Uterus (tissue), 4 donors: ENCODE measurements around the gene PLEKHM3. TPM values are rescaled to one million over a fixed set of nuclear protein-coding genes. Genes with fewer than 3 reads are reported as not detected.

Experiments used
- DNase-seq, 2 donors: peaks; one replicate each; pipeline ENCODE4 v3.0.0-alpha.2; 2019 to 2020
- H3K27ac ChIP-seq, 2 donors: fragments of 200-600 bp; sonication (generic); 1 replicate in 1 of 2; 2 replicates in 1 of 2; pipeline ENCODE4 v1.5.1; 2016 to 2018
- H3K27me3 ChIP-seq, 2 donors: fragments of 200-600 bp; sonication (generic); one replicate each; pipeline ENCODE4 v1.5.1; 2018 to 2019; ENCODE audit warnings: control low read depth in 1 of 2
- H3K36me3 ChIP-seq, 2 donors: fragments of 200-600 bp; sonication (generic); one replicate each; pipeline ENCODE4 v1.5.1; 2019; ENCODE audit warnings: control low read depth in 1 of 2
- H3K4me1 ChIP-seq, 2 donors: fragments of 200-600 bp; sonication (generic); one replicate each; pipeline ENCODE4 v1.5.1; 2018 to 2019; ENCODE audit warnings: control low read depth in 1 of 2
- H3K4me3 ChIP-seq, 2 donors: fragments of 200-600 bp; sonication (generic); 1 replicate in 1 of 2; 2 replicates in 1 of 2; pipeline ENCODE4 v1.5.1; 2018 to 2019; ENCODE audit warnings: mild to moderate bottlenecking in 1 of 2
- H3K9me3 ChIP-seq, 2 donors: fragments of 200-600 bp; sonication (generic); one replicate each; pipeline ENCODE4 v1.5.1; 2019; ENCODE audit warnings: control low read depth in 1 of 2
- POLR2A ChIP-seq, 2 donors: fragments of 450-650 bp; IDR thresholded peaks; one replicate each; pipeline ENCODE4 v1.6.1; 2016; ENCODE audit warnings: antibody characterized with exemption in 2 of 2, mild to moderate bottlenecking in 1 of 2, moderate library complexity in 1 of 2
- intact Hi-C: fragments of 100-400 bp; cut with DNase I; formaldehyde crosslinking; loops from one replicate; pipeline ENCODE4 v1.15.1; 2023; ENCODE audit warnings: low total_unique reads
- total RNA-seq, 4 donors: library from RNA; depleted of rRNA in 3 of 4; stranded (reverse); fragments of >200 nt in 3 of 4; gene quantifications; one replicate each; pipeline versions ENCODE4 v1.1.0 to v1.2.4, GENCODE V29; 2014 to 2023
- TF ChIP-seq, protein P1 (sequence below), 4 experiments: fragments of 200-600 bp in 2 of 4; fragments of 450-650 bp in 2 of 4; sonication (generic) in 2 of 4; IDR thresholded peaks; one replicate each; pipeline ENCODE4 v1.5.1; 2016 to 2019; ENCODE audit warnings: antibody characterized with exemption in 4 of 4, mild to moderate bottlenecking in 2 of 4, moderate library complexity in 1 of 4
- donor health status: DM: yes; HTN: yes; CAD: no.

PLEKHM3 gene
- total RNA-seq, 4 donors from 2014 or later = 20.5 to 43.4 (median 21.6) TPM

DNA sequence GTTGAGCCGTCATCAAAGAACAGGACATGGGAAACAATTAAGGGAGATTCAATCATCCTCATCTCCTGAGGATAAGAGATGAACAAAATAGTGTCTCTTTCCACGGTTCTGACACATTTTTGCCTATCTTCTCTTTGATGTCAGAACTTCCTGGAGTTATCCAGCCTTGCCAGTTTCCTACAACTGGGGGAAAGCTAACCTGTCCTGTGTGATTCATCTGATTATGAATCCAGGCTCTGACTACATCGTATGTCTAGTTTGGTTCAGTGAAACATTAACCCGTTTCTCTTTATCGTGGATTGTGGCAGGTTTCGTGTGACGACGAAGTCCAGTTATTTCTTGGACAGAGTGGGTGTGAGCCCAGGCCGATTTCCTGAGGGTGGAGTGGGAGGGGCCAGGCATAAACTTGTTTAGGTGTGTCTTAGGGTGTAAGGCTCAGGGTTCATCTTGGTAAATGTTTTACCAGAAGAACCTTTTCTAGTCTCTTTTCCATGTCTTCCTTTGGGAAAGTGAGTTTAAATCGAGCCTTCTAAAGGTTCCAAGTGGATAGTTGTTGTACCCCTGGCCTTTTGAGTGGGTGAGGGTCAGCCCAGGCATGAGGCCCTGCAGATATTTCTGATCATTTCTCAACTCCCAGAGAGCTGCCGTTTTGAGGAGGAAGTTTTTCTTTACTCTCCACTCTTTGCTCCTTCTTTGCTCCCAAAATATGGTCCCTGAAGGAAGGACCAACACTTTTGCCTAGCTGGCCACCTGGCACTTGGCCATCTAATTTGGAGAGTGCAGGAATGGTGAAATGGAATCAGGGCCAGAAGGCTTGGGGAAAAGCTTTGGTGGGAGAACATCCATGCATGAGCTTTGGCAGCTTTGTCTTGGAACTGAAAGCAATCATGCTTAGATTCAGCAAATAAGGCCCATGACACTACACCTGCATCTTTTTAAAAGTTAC is 205.2 kb downstream of the PLEKHM3 start:
- intact Hi-C loops = no loop called here
- TF ChIP-seq, protein P1, sequence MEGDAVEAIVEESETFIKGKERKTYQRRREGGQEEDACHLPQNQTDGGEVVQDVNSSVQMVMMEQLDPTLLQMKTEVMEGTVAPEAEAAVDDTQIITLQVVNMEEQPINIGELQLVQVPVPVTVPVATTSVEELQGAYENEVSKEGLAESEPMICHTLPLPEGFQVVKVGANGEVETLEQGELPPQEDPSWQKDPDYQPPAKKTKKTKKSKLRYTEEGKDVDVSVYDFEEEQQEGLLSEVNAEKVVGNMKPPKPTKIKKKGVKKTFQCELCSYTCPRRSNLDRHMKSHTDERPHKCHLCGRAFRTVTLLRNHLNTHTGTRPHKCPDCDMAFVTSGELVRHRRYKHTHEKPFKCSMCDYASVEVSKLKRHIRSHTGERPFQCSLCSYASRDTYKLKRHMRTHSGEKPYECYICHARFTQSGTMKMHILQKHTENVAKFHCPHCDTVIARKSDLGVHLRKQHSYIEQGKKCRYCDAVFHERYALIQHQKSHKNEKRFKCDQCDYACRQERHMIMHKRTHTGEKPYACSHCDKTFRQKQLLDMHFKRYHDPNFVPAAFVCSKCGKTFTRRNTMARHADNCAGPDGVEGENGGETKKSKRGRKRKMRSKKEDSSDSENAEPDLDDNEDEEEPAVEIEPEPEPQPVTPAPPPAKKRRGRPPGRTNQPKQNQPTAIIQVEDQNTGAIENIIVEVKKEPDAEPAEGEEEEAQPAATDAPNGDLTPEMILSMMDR (IDR thresholded peaks at IDR 0.05) = no peak
- TF ChIP-seq POLR2A (IDR thresholded peaks at IDR 0.05) = no peak

DNA sequence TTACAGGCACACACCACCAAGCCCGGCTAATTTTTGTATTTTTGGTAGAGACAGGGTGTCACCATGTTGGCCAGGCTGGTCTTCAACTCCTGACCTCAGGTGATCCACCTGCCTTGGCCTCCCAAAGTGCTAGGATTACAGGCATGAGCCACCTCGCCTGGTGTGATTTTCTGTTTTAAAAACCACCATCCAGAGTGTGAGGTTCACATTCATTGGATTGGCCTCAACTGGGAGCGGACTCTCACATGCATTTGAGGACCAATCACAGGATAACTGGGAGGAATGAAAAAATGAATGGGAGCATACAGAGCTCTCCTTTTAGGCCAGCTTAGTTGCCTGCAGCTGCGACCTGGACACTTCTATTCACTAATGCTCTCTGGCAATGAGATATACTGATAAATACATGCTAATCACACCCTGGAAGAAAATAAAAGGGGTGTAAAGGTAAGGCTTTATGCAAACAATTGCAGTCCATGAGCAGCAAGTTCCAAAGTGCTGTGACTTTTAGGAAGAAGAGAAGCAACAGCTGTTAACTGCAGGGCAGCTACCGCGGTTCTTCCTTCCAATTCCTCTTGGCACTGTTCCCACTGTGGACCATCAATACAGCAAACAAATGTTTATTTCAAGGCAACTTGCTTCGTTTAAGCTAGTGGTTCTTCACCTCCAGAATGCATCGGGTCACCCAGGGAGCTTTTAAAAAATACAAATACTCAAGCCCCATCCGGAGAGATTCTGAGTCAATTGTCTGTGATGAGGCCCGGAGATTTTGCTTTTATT is 206.1 kb downstream of the PLEKHM3 start:
- no peaks in the 10 kb centered on the region for H3K27me3 ChIP-seq
- no peak for DNase-seq
- no peak overlapping the region for H3K4me3 ChIP-seq
- TF ChIP-seq POLR2A (IDR thresholded peaks at IDR 0.05) = no peak
- TF ChIP-seq, protein P1 (IDR thresholded peaks at IDR 0.05) = no peak
- H3K4me1 ChIP-seq = no peaks in the 10 kb centered on the region
- H3K27ac ChIP-seq = no peak overlapping the region
- intact Hi-C loops = no loop called here
- H3K36me3 ChIP-seq = no peaks in the 10 kb centered on the region
- H3K9me3 ChIP-seq = no peaks in the 10 kb centered on the region

More for the DNA sequence above, 205.2 kb downstream of the PLEKHM3 start:
- Histone ChIP-seq H3K4me3 (no peak overlapping the region), H3K9me3 (no peaks in the 10 kb centered on the region), H3K4me1 (no peaks in the 10 kb centered on the region), H3K27ac (no peak overlapping the region), H3K36me3 (no peaks in the 10 kb centered on the region), H3K27me3 (no peaks in the 10 kb centered on the region)
- DNase-seq = no peak

DNA sequence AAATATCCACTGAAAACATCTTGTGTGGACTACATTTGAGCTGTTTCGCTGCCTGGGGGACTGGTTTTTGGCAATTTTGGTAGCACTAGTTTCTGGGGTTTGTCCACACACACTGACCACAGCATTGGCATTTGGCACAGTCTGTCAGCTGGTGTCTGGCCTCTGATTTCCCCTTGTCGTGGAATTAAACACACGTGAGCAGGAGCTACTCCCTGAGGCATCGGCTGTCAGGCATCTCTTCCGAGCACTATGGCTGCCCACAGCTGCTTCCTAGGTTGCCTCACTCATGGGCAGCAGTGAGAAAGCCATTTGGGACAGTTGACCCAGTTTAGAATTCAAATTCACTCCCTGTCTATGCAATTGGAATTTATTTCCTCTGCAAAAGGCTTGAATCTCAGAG is 208.8 kb downstream of the PLEKHM3 start:
- Histone ChIP-seq H3K9me3 (no peaks in the 10 kb centered on the region), H3K27me3 (no peaks in the 10 kb centered on the region), H3K4me1 (no peaks in the 10 kb centered on the region), H3K36me3 (no peaks in the 10 kb centered on the region), H3K27ac (no peak overlapping the region), H3K4me3 (no peak overlapping the region)
- TF ChIP-seq, protein P1 (IDR thresholded peaks at IDR 0.05) = no peak
- TF ChIP-seq POLR2A (IDR thresholded peaks at IDR 0.05) = no peak
- intact Hi-C loops = no loop called here
- DNase-seq = no peak

DNA sequence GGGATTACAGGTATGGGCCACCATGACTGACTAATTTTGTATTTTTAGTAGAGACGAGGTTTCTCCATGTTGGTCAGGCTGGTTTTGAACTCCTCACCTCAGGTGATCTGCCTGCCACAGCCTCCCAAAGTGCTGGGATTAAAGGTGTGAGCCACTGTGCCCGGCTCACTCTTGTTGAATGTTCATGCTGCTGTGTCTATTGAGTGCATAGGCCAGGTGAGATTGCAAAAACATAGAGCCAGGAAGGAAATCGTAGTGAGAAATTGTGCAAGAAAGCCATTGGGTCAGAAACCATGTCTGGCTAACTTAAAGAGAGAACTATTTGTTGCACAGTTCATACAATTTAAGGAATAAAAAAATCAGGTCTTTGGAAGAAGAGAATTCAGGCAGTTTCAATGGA is 210.1 kb downstream of the PLEKHM3 start:
- no peaks in the 10 kb centered on the region for H3K9me3 ChIP-seq
- H3K4me3 ChIP-seq = no peak overlapping the region
- intact Hi-C loops = no loop called here
- H3K4me1 ChIP-seq = no peaks in the 10 kb centered on the region
- no peaks in the 10 kb centered on the region for H3K27me3 ChIP-seq
- DNase-seq = no peak
- H3K36me3 ChIP-seq = no peaks in the 10 kb centered on the region
- no peak overlapping the region for H3K27ac ChIP-seq
- TF ChIP-seq POLR2A (IDR thresholded peaks at IDR 0.05) = no peak
- TF ChIP-seq, protein P1 (IDR thresholded peaks at IDR 0.05) = no peak

DNA sequence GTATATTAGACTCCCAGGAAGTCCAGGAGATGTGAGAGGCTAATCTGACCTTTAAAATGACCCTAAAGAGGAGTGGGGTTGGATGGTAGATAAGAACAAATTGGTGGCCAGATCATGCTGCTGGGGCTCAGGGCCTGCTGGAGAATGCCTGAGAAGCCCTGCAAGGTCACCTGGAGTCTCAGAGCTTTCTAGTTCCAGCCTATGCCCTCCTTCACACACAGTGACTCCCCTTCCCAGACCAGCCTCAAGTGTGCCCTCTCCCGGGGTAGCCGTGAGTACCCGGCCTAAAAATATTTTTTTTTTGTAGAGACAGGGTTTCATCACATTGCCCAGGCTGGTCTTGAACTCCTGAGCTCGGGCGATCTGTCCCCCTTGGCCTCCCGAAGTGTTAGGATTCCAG is 211.4 kb downstream of the PLEKHM3 start:
- intact Hi-C loops = no loop called here
- TF ChIP-seq, protein P1 (IDR thresholded peaks at IDR 0.05) = no peak
- no peak for TF ChIP-seq POLR2A (IDR thresholded peaks at IDR 0.05)
- Histone ChIP-seq H3K27ac (no peak overlapping the region), H3K36me3 (no peaks in the 10 kb centered on the region), H3K4me1 (no peaks in the 10 kb centered on the region), H3K4me3 (no peak overlapping the region), H3K9me3 (no peaks in the 10 kb centered on the region), H3K27me3 (no peaks in the 10 kb centered on the region)
- no peak for DNase-seq
